ENCODE measurements around the gene RETSAT.
A peak's percentile ranks its signal among the peaks of the same experiment; 100 is the strongest.
"Not testable (repeated sequence)": the region's sequence is repeated elsewhere in the genome, so short reads cannot be mapped to it uniquely, and the experiment has no call there.

The RETSAT gene

GRCh38 chr2:85319796-85320195 lies 34.5 kb downstream of the RETSAT start:
- Mint-ChIP-seq H3K4me3 (peak overlapping the region; percentile 35), H3K27me3 (ENCODE audit: low read depth) (no peaks in the 10 kb centered on the region), H3K9me3 (no peaks in the 10 kb centered on the region), H3K27ac (peak overlapping the region; percentile 23), H3K4me1 (ENCODE audit: low read depth) (peaks cover 55% of the 10 kb centered on the region), H3K36me3 (ENCODE audit: low read depth) (peaks cover 78% of the 10 kb centered on the region)
- no peak for DNase-seq (ENCODE audit: low spot score)

- Mint-ChIP-seq H3K4me1 (ENCODE audit: low read depth) (peaks cover 48% of the 10 kb centered on the region), H3K27ac (peak overlapping the region; percentile 46), H3K27me3 (ENCODE audit: low read depth) (no peaks in the 10 kb centered on the region), H3K9me3 (no peaks in the 10 kb centered on the region), H3K36me3 (ENCODE audit: low read depth) (peaks cover 75% of the 10 kb centered on the region), H3K4me3 (peak overlapping the region; percentile 19)
- peak; percentile 44 for DNase-seq (ENCODE audit: low spot score)
These were observed 35.9 kb downstream of the RETSAT start for GRCh38 chr2:85318222-85319074.

DNA sequence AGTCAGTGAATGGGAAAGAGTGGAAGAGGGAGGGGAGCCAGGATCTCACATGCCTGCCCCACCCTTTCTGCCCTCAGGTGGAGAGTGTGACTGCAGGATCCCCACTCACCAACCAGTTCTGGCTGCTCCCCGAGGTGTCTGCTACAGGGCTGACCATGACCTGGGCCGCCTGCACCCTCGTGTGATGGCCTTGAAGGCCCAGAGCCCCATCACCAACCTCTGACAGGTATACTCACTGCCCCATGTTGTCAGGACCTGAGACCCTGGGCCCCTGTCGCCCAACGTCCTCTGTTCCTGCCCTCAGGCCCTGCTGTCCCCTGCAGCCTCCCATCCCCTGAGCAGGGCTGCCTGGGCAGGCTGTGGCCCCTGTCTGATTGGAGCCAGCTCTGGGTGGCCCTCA lies 38.4 kb downstream of the RETSAT start:
- Mint-ChIP-seq H3K36me3 (ENCODE audit: low read depth) (peaks cover 59% of the 10 kb centered on the region), H3K4me1 (ENCODE audit: low read depth) (peaks cover 30% of the 10 kb centered on the region)
- DNase-seq (ENCODE audit: low spot score); H3K27me3 Mint-ChIP-seq (ENCODE audit: low read depth); H3K9me3 Mint-ChIP-seq; H3K4me3 Mint-ChIP-seq; H3K27ac Mint-ChIP-seq: not testable (repeated sequence)

GRCh38 chr2:85314884-85315242 lies 39.5 kb downstream of the RETSAT start:
- H3K9me3 Mint-ChIP-seq: no peaks in the 10 kb centered on the region
- H3K27ac Mint-ChIP-seq: no peak overlapping the region
- DNase-seq (ENCODE audit: low spot score): no peak
- H3K36me3 Mint-ChIP-seq (ENCODE audit: low read depth): peaks cover 50% of the 10 kb centered on the region
- no peaks in the 10 kb centered on the region for H3K27me3 Mint-ChIP-seq (ENCODE audit: low read depth)
- H3K4me1 Mint-ChIP-seq (ENCODE audit: low read depth): peaks cover 26% of the 10 kb centered on the region
- H3K4me3 Mint-ChIP-seq: no peak overlapping the region

- Mint-ChIP-seq H3K27ac (no peak overlapping the region), H3K4me1 (ENCODE audit: low read depth) (peaks cover 22% of the 10 kb centered on the region), H3K9me3 (no peaks in the 10 kb centered on the region), H3K36me3 (ENCODE audit: low read depth) (peaks cover 46% of the 10 kb centered on the region), H3K27me3 (ENCODE audit: low read depth) (no peaks in the 10 kb centered on the region), H3K4me3 (no peak overlapping the region)
- DNase-seq (ENCODE audit: low spot score): no peak
These were observed 41.9 kb downstream of the RETSAT start for GRCh38 chr2:85312404-85312803.

DNA sequence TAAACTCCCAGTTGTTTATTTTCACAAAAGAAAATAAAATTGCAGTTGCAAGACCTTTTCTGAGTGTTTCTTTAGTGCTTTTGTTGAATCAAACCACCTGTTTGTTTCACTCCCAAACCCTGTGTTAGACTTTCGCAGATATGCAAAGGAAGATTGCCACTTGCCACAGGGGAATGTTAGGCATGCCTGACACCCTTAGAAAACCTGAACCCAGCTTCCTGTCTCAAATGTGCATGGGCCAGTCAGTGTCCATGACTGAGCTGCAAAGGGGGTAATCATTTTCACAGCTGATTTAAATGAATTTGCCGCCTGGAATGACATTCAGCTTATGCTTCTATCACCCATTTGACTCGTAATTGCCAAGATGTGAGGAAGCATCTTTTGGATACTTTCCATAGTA lies 44.0 kb downstream of the RETSAT start:
- Mint-ChIP-seq H3K36me3 (ENCODE audit: low read depth) (peaks cover 32% of the 10 kb centered on the region), H3K4me1 (ENCODE audit: low read depth) (peaks cover 24% of the 10 kb centered on the region), H3K4me3 (peak overlapping the region; percentile 37), H3K27ac (peak overlapping the region; percentile 39), H3K27me3 (ENCODE audit: low read depth) (peaks cover 1% of the 10 kb centered on the region), H3K9me3 (no peaks in the 10 kb centered on the region)
- no peak for DNase-seq (ENCODE audit: low spot score)

GRCh38 chr2:85309699-85310321 lies 44.5 kb downstream of the RETSAT start:
- Mint-ChIP-seq H3K27me3 (ENCODE audit: low read depth) (peaks cover 2% of the 10 kb centered on the region), H3K4me1 (ENCODE audit: low read depth) (peaks cover 24% of the 10 kb centered on the region)

GRCh38 chr2:85308896-85309555 lies 45.3 kb downstream of the RETSAT start:
- Mint-ChIP-seq H3K27ac (peak overlapping the region; percentile 39), H3K27me3 (ENCODE audit: low read depth) (peaks cover 5% of the 10 kb centered on the region), H3K4me3 (peak overlapping the region; percentile 45), H3K9me3 (no peaks in the 10 kb centered on the region), H3K36me3 (ENCODE audit: low read depth) (peaks cover 22% of the 10 kb centered on the region), H3K4me1 (ENCODE audit: low read depth) (peaks cover 21% of the 10 kb centered on the region)
- no peak for DNase-seq (ENCODE audit: low spot score)

More at GRCh38 chr2:85309699-85310321, 44.5 kb downstream of the RETSAT start:
- Mint-ChIP-seq H3K4me3 (peak overlapping the region; percentile 37), H3K9me3 (no peaks in the 10 kb centered on the region), H3K36me3 (ENCODE audit: low read depth) (peaks cover 27% of the 10 kb centered on the region), H3K27ac (peak overlapping the region; percentile 39)
- no peak for DNase-seq (ENCODE audit: low spot score)

DNA sequence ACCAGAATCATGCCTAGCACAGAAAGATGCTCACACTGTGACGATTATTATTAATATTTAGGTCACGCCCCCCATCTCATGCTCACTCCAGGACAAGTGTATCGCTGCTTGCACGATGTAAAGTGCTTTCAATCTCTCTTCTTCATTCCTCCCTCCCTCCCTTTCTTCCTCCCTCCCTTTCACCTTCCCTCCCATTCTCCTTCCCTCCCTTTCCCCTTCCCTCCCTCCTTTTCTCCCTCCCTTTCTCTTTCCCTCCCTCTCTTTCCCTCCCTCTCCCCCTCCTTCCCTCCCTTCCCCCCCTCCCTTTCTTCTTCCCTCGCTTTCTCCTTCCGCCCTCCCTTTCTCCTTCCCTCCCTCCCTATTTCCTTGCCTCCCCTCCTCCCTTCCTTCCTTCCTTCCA lies 46.1 kb downstream of the RETSAT start:
- Mint-ChIP-seq H3K27ac (peak overlapping the region; percentile 38), H3K4me1 (ENCODE audit: low read depth) (peaks cover 21% of the 10 kb centered on the region), H3K27me3 (ENCODE audit: low read depth) (peaks cover 5% of the 10 kb centered on the region), H3K36me3 (ENCODE audit: low read depth) (peaks cover 16% of the 10 kb centered on the region), H3K4me3 (no peak overlapping the region), H3K9me3 (no peaks in the 10 kb centered on the region)
- no peak for DNase-seq (ENCODE audit: low spot score)

- peaks cover 21% of the 10 kb centered on the region for H3K4me1 Mint-ChIP-seq (ENCODE audit: low read depth)
- no peak overlapping the region for H3K4me3 Mint-ChIP-seq
- no peak for DNase-seq (ENCODE audit: low spot score)
- peaks cover 5% of the 10 kb centered on the region for H3K27me3 Mint-ChIP-seq (ENCODE audit: low read depth)
- H3K9me3 Mint-ChIP-seq: no peaks in the 10 kb centered on the region
- no peak overlapping the region for H3K27ac Mint-ChIP-seq
- H3K36me3 Mint-ChIP-seq (ENCODE audit: low read depth): peaks cover 16% of the 10 kb centered on the region
These were observed 46.8 kb downstream of the RETSAT start for GRCh38 chr2:85307527-85307897.

- no peak for DNase-seq (ENCODE audit: low spot score)
- Mint-ChIP-seq H3K36me3 (ENCODE audit: low read depth) (peaks cover 4% of the 10 kb centered on the region), H3K9me3 (no peaks in the 10 kb centered on the region), H3K27me3 (ENCODE audit: low read depth) (peaks cover 12% of the 10 kb centered on the region), H3K27ac (no peak overlapping the region), H3K4me1 (ENCODE audit: low read depth) (peaks cover 9% of the 10 kb centered on the region), H3K4me3 (no peak overlapping the region)
These were observed 50.4 kb downstream of the RETSAT start for GRCh38 chr2:85303780-85304531.

DNA sequence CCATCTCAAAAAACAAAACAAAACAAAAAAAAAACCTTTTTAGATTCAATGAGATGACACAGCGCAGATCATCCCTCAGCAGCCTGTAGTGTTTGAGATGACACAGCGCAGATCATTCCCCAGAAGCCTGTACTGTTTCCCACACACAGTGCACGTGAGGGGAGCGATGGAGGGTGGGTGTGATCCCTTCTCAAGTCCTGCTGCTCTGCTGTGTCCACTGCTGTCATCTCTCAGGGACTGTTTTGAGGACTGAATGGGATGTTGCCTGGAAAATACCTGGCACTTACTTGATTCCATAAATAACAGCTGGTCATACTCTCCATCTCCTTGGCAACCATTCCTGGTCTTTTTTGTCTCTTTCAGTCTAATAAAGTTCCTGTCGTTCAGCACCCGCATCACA lies 52.2 kb downstream of the RETSAT start:
- Mint-ChIP-seq H3K36me3 (ENCODE audit: low read depth) (no peaks in the 10 kb centered on the region), H3K27me3 (ENCODE audit: low read depth) (peaks cover 16% of the 10 kb centered on the region), H3K27ac (no peak overlapping the region), H3K9me3 (no peaks in the 10 kb centered on the region), H3K4me3 (no peak overlapping the region), H3K4me1 (ENCODE audit: low read depth) (peaks cover 6% of the 10 kb centered on the region)
- DNase-seq (ENCODE audit: low spot score): no peak

Measured in T-helper 2 cell treated with Interferon-gamma antibody and Interleukin-4, amounts not matched to agents 5 μg/mL and 100 μg/mL, for 36 hours (primary cell).